HepG2 (cell line): ENCODE data around the gene ZMIZ1. TPM values are rescaled to one million over a fixed set of nuclear protein-coding genes. Genes with fewer than 3 reads are reported as not detected.

Experiments
- FOXK2 ChIP-seq: fragments of 450-650 bp; IDR thresholded peaks from 2 replicates; pipeline ENCODE4 v1.6.1; 2016
- KMT2B ChIP-seq: IDR thresholded peaks from 2 replicates; pipeline ENCODE4 v1.6.1; 2016; ENCODE audit warnings: missing genetic modification reagents, missing compliant biosample characterization
- LCORL ChIP-seq, 2 experiments: fragments of 450-650 bp in 1 of 2; sonication (generic) in 1 of 2; formaldehyde crosslinking in 1 of 2; IDR thresholded peaks; 2 replicates each; pipeline versions ENCODE4 v1.5.0 to v1.6.1; 2017 to 2020; ENCODE audit warnings: antibody characterized with exemption in 1 of 2, missing genetic modification reagents in 1 of 2
- MBNL3 ChIP-seq: fragments of 250-450 bp; sonication (Bioruptor Pico); conservative IDR thresholded peaks from 2 replicates; pipeline ENCODE4 v1.8.0; 2022; ENCODE audit warnings: mild to moderate bottlenecking, inconsistent platforms
- MTF2 ChIP-seq: sonication (generic); formaldehyde crosslinking; IDR thresholded peaks from 2 replicates; pipeline ENCODE4 v1.5.0; 2020; ENCODE audit warnings: missing genetic modification reagents, borderline replicate concordance
- SAP130 ChIP-seq: IDR thresholded peaks from 2 replicates; pipeline ENCODE4 v1.6.1; 2016; ENCODE audit warnings: low read depth
- SKI ChIP-seq: fragments of 450-650 bp; IDR thresholded peaks from one replicate; pipeline ENCODE4 v1.6.1; 2018; ENCODE audit warnings: mild to moderate bottlenecking; ENCODE audit not compliant: partially characterized antibody
- SMAD1 ChIP-seq: sonication (generic); formaldehyde crosslinking; IDR thresholded peaks from 2 replicates; pipeline ENCODE4 v1.4.0; 2020; ENCODE audit warnings: missing genetic modification reagents, low read depth, mild to moderate bottlenecking, borderline replicate concordance
- SNRNP70 ChIP-seq: fragments of 200-400 bp; formaldehyde crosslinking; IDR thresholded peaks from 2 replicates; pipeline ENCODE4 v1.6.1; 2017; ENCODE audit warnings: mild to moderate bottlenecking, low read depth, low read length, moderate library complexity
- SP5 ChIP-seq: IDR thresholded peaks from 2 replicates; pipeline ENCODE4 v1.6.1; 2016; ENCODE audit warnings: low read depth, borderline replicate concordance
- TBL1XR1 ChIP-seq: fragments of 150-350 bp; IDR thresholded peaks from 2 replicates; pipeline ENCODE4 v1.6.1; 2014; ENCODE audit warnings: borderline replicate concordance, low read length; ENCODE audit not compliant: partially characterized antibody
- TBX3 ChIP-seq: fragments of 450-650 bp; IDR thresholded peaks from 2 replicates; pipeline ENCODE4 v1.6.1; 2017; ENCODE audit warnings: antibody characterized with exemption, mild to moderate bottlenecking, inconsistent platforms, borderline replicate concordance
- U2AF2 ChIP-seq: fragments of 200-400 bp; formaldehyde crosslinking; IDR thresholded peaks from 2 replicates; pipeline ENCODE4 v1.6.1; 2017; ENCODE audit warnings: low read depth, mild to moderate bottlenecking, low read length
- ZNF256 ChIP-seq: sonication (generic); formaldehyde crosslinking; conservative IDR thresholded peaks from 2 replicates; pipeline ENCODE4 v1.4.0; 2020; ENCODE audit warnings: missing genetic modification reagents
- ZNF709 ChIP-seq: sonication (generic); formaldehyde crosslinking; IDR thresholded peaks from 2 replicates; pipeline ENCODE4 v1.5.0; 2020; ENCODE audit warnings: mild to moderate bottlenecking, missing genetic modification reagents
- ZNF710 ChIP-seq: sonication (generic); formaldehyde crosslinking; IDR thresholded peaks from 2 replicates; pipeline ENCODE4 v1.5.0; 2020; ENCODE audit warnings: mild to moderate bottlenecking, missing genetic modification reagents, borderline replicate concordance
- polyA plus RNA-seq, 8 experiments: library from polyadenylated mRNA; depleted of rRNA in 3 of 8; stranded (reverse) in 7 of 8; unstranded in 1 of 8; fragments of >200 nt; fragmentation: Illumina TruSeq in 4 of 8; extraction: Trizol in 4 of 8; gene quantifications; 2 replicates each; pipeline versions ENCODE4 v1.2.1 to v1.2.3, GENCODE V29; 2011 to 2016; ENCODE audit warnings: low read depth in 4 of 8, missing spikeins in 1 of 8, mixed read lengths in 1 of 8; ENCODE audit not compliant: insufficient read depth in 1 of 8
- total RNA-seq, 5 experiments: library from RNA; depleted of rRNA; stranded (reverse); fragments of >200 nt; fragmentation: Illumina TruSeq; extraction: Trizol; gene quantifications; 2 replicates each; pipeline ENCODE4 v1.2.3, GENCODE V29; 2016; ENCODE audit warnings: low read depth in 1 of 5
- TF ChIP-seq, protein P1 (sequence below): conservative IDR thresholded peaks from 2 replicates; pipeline ENCODE4 v1.6.1; 2018; ENCODE audit warnings: missing genetic modification reagents
- TF ChIP-seq, protein P2 (sequence below): sonication (generic); formaldehyde crosslinking; IDR thresholded peaks from 2 replicates; pipeline ENCODE4 v1.8.0; 2022; ENCODE audit warnings: mild to moderate bottlenecking, missing genetic modification reagents, moderate library complexity
- TF ChIP-seq, protein P3 (sequence below), 2 experiments: sonication (generic) in 1 of 2; formaldehyde crosslinking in 1 of 2; IDR thresholded peaks; 2 replicates each; pipeline versions ENCODE4 v1.4.0 to v1.6.1; 2018 to 2020; ENCODE audit warnings: missing genetic modification reagents in 2 of 2, borderline replicate concordance in 1 of 2, low read depth in 1 of 2, mild to moderate bottlenecking in 1 of 2, missing biosample characterization in 1 of 2
- TF ChIP-seq, protein P4 (sequence below): sonication (generic); formaldehyde crosslinking; IDR thresholded peaks from 2 replicates; pipeline ENCODE4 v1.4.0; 2020; ENCODE audit warnings: missing genetic modification reagents

ZMIZ1 gene
- total and polyA plus RNA-seq, 2 of the 13 experiments (the other 11 are each of a cell fraction or from before 2014, with no cell fraction given): 5.3 to 10.2 TPM

DNA sequence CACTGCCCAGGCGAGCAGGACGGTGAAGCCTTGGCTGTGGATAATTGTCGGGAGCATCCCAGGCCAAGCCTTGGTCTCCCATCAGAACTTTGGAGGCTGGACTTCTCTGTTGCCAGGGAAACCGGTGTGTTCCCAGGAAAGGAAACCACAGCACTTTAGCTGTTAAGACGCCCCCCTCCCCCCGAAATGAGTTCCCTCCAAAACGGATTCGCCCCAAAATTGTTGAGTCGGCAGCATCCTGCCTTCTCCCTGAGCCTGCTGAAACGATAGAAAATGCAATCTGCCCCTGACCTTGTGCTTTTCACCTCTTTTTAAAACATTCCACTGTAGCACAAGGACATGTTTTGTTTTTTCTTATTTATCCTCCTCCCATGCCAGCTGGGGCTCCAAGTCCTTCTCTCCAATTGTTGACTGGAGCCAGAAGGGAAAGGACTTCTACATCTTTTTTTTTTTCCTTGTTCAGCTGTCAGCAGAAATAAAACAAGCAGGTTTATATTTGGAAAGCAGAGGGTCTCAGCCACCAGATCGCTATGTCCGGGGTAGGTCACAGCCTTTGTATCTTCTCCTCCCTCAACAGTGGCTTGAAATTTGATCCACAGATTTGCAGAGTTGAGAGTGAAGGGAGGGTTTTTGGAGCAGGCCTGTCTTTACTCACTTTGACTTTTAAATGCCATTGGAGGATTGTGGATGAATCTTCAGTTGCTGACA is 116.5 kb downstream of the ZMIZ1 start (continued):
- TF ChIP-seq, protein P1, sequence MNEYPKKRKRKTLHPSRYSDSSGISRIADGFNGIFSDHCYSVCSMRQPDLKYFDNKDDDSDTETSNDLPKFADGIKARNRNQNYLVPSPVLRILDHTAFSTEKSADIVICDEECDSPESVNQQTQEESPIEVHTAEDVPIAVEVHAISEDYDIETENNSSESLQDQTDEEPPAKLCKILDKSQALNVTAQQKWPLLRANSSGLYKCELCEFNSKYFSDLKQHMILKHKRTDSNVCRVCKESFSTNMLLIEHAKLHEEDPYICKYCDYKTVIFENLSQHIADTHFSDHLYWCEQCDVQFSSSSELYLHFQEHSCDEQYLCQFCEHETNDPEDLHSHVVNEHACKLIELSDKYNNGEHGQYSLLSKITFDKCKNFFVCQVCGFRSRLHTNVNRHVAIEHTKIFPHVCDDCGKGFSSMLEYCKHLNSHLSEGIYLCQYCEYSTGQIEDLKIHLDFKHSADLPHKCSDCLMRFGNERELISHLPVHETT (CRISPR knock-in tag): no peak
- TF ChIP-seq SAP130 (peak; percentile 65), TBX3 (no peak), MBNL3 (CRISPR knock-in tag) (no peak), ZNF709 (CRISPR knock-in tag) (no peak; the same call in 1 of the 2 replicates), TBL1XR1 (no peak), MTF2 (CRISPR knock-in tag) (0 out of 2 replicates have a peak, but pooled peaks have one; percentile 33), FOXK2 (0 out of 2 replicates have a peak, but pooled peaks have one; percentile 48), SP5 (CRISPR knock-in tag) (peak; percentile 37; the same call in 1 of the 2 replicates), ZNF256 (CRISPR knock-in tag) (no peak), SNRNP70 (no peak), LCORL (IDR thresholded peaks at IDR 0.05) (no peak), LCORL (CRISPR knock-in tag; IDR thresholded peaks at IDR 0.05) (peak; percentile 72), SMAD1 (no peak), ZNF710 (CRISPR knock-in tag) (peak; percentile 64; the same call in 1 of the 2 replicates), U2AF2 (no peak), SKI (peak; percentile 21), KMT2B (no peak)
- TF ChIP-seq, protein P2, sequence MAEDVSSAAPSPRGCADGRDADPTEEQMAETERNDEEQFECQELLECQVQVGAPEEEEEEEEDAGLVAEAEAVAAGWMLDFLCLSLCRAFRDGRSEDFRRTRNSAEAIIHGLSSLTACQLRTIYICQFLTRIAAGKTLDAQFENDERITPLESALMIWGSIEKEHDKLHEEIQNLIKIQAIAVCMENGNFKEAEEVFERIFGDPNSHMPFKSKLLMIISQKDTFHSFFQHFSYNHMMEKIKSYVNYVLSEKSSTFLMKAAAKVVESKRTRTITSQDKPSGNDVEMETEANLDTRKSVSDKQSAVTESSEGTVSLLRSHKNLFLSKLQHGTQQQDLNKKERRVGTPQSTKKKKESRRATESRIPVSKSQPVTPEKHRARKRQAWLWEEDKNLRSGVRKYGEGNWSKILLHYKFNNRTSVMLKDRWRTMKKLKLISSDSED (CRISPR knock-in tag): no peak
- TF ChIP-seq, protein P3, sequence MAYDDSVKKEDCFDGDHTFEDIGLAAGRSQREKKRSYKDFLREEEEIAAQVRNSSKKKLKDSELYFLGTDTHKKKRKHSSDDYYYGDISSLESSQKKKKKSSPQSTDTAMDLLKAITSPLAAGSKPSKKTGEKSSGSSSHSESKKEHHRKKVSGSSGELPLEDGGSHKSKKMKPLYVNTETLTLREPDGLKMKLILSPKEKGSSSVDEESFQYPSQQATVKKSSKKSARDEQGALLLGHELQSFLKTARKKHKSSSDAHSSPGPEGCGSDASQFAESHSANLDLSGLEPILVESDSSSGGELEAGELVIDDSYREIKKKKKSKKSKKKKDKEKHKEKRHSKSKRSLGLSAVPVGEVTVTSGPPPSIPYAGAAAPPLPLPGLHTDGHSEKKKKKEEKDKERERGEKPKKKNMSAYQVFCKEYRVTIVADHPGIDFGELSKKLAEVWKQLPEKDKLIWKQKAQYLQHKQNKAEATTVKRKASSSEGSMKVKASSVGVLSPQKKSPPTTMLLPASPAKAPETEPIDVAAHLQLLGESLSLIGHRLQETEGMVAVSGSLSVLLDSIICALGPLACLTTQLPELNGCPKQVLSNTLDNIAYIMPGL (CRISPR knock-in tag; IDR thresholded peaks at IDR 0.05; ENCODE audit: borderline replicate concordance in 1 of 2, low read depth in 1 of 2): no peak
- TF ChIP-seq, protein P4, sequence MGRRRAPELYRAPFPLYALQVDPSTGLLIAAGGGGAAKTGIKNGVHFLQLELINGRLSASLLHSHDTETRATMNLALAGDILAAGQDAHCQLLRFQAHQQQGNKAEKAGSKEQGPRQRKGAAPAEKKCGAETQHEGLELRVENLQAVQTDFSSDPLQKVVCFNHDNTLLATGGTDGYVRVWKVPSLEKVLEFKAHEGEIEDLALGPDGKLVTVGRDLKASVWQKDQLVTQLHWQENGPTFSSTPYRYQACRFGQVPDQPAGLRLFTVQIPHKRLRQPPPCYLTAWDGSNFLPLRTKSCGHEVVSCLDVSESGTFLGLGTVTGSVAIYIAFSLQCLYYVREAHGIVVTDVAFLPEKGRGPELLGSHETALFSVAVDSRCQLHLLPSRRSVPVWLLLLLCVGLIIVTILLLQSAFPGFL (CRISPR knock-in tag): no peak
